Measurements from ENCODE around the gene TARS3. TPM values are rescaled to one million over a fixed set of nuclear protein-coding genes. Genes with fewer than 3 reads are reported as not detected.

TARS3 gene
- total and polyA plus RNA-seq, 2 donors (not counting 3 experiments of a cell fraction or from before 2014, with no cell fraction given) = 0.91 to 8.2 TPM

GRCh38 chr15:101669744-101670143, 54.5 kb downstream of the TARS3 start:
- H3K4me2 ChIP-seq (ENCODE audit: insufficient read depth, low read length) = no peak overlapping the region
- intact Hi-C loops (cut with micrococcal nuclease) (no loop called here), dilution Hi-C loops (cut with MboI; ENCODE audit: extremely low pct_ligation_motif_present, low sequenced_read_pairs) (no loop called here)
- FAIRE-seq (no peak), DNase-seq (ENCODE audit: low read depth, low spot score) (no peak)
- ChIA-PET CTCF (interaction anchor here (1.1 kb wide), 1 partner anchor 19 kb away, joined by 4 read pairs; no protein-coding TSS in a partner anchor), POLR2A (no interaction called here)
- H4K20me1 ChIP-seq (replicated peaks; ENCODE audit: control insufficient read depth, extremely low read depth, insufficient read depth, low read length) = no peaks in the 10 kb centered on the region
- H2AFZ ChIP-seq (ENCODE audit: low read depth, low read length) = no peak overlapping the region
- H3K79me2 ChIP-seq (ENCODE audit: control insufficient read depth, insufficient read depth, low read length) = no peaks in the 10 kb centered on the region
- no peak overlapping the region for H3K4me3 ChIP-seq (replicated peaks in 1 of 3; ENCODE audit: insufficient read depth in 1 of 3, low read depth in 1 of 3, low read length in 3 of 3)
- no peak overlapping the region for H3K9ac ChIP-seq (replicated peaks; ENCODE audit: extremely low read depth, insufficient read depth, low read length)
- no peaks in the 10 kb centered on the region for H3K9me1 ChIP-seq (replicated peaks; ENCODE audit: control insufficient read depth, extremely low read depth, insufficient read depth, low read length)
- H3K27me3 ChIP-seq (ENCODE audit: control insufficient read depth in 2 of 2, insufficient read depth in 2 of 2, low read length in 2 of 2) = no peaks in the 10 kb centered on the region
- H3K9me3 ChIP-seq (replicated peaks; ENCODE audit: control insufficient read depth, insufficient read depth, low read length) = no peaks in the 10 kb centered on the region
- peaks cover 0 to 3% of the 10 kb centered on the region in 2 experiments for H3K36me3 ChIP-seq (ENCODE audit: control insufficient read depth in 2 of 2, extremely low read depth in 1 of 2, insufficient read depth in 2 of 2, low read length in 2 of 2)
- no peaks in the 10 kb centered on the region for H3K4me1 ChIP-seq (ENCODE audit: control insufficient read depth, extremely low read depth, insufficient read depth, low read length)
- no peak overlapping the region for H3K27ac ChIP-seq (ENCODE audit: insufficient read depth, low read depth, low read length)
- no TSS peak for BruUV-seq (replicated peaks)
- TF ChIP-seq POLR2AphosphoS5 (IDR thresholded peaks at IDR 0.05; ENCODE audit: insufficient read depth, low read depth, low read length) = no peak
- no peak for TF ChIP-seq POLR2A (IDR thresholded peaks at IDR 0.05; ENCODE audit: low read depth, low read length)
- TF ChIP-seq MAX (IDR thresholded peaks at IDR 0.05; ENCODE audit: insufficient read depth, insufficient read length) = no peak
- no peak for TF ChIP-seq MYC (IDR thresholded peaks at IDR 0.05; ENCODE audit: low read depth, low read length)
- no peak for TF ChIP-seq GATA2 (IDR thresholded peaks at IDR 0.05; ENCODE audit: insufficient read depth, insufficient read length, low read depth, low read length)
- no peak for TF ChIP-seq CTCF (IDR thresholded peaks at IDR 0.05; ENCODE audit: extremely low read depth in 1 of 2, insufficient read depth in 1 of 2, low read depth in 1 of 2, low read length in 2 of 2)
- TF ChIP-seq JUN (IDR thresholded peaks at IDR 0.05; ENCODE audit: borderline replicate concordance, insufficient read depth, insufficient read length, low read depth) = no peak
